Measurements from ENCODE around the gene RUNDC1.
"Not testable (repeated sequence)": the region's sequence is repeated elsewhere in the genome, so short reads cannot be mapped to it uniquely, and the experiment has no call there.

RUNDC1 gene

DNA sequence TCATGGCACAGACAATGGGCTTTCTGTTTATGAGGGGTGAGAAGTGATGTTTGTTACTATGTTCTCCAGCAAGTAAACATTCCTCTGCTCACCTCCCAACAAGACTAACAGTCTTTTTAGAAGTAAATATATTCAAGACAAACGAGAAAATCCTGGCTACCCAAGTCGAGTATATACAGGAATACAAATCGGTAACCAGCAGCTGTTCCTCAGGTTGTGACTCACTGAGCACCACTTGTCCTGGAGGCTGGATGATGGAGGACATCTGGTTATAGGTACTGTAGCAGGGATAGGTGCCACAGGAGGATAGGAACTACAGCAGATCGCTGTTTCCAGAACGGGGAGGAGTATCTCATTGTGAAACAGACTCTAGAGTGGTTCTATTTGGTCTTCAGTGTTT, 12.5 kb downstream of the RUNDC1 start:
- DNase-seq: no peak

DNA sequence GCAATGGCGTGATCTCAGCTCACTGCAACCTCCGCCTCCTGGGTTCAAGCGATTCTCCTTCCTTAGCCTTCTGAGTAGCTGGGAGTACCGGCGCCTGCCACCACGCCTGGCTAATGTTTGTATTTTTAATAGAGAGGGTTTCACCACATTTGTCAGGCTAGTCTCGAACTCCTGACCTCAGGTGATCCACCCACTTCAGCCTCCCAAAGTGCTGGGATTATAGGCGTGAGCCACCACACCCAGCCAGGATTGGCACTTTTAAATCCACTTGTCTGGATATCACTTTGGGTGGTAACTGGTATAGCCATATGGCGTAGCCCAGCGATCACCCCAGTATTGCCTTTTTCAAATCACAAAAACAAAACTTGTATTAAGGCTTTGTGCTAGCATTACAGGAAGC, 13.5 kb downstream of the RUNDC1 start:
- not testable (repeated sequence) for DNase-seq

DNA sequence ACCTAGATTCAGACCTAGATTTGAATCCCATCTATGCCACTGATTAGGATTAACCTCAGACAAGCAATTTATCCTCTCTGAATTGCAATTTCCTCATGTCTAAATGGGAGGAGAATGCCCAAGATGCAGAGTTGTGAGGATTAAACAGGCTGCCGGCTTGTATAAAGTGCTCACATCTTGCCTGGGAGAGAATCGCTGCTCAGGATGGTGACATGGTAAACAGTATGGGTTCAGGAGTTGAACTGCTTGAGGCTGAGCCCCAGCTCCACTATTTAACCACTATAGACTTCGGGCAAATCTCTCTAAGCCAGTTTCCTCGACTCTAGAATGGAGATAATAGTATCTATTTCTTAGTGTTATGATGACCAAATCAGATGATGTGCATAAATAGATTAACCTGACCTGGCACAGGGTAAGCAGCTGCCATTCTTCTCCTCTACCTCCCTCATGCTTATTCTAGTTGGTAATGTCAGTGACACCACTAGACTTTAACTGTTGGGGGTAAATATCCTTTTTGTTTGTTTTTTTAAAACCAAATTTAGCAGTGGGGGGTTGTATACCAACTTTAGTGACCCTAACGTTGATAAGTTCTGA, 17.1 kb downstream of the RUNDC1 start:
- no peak for DNase-seq

DNA sequence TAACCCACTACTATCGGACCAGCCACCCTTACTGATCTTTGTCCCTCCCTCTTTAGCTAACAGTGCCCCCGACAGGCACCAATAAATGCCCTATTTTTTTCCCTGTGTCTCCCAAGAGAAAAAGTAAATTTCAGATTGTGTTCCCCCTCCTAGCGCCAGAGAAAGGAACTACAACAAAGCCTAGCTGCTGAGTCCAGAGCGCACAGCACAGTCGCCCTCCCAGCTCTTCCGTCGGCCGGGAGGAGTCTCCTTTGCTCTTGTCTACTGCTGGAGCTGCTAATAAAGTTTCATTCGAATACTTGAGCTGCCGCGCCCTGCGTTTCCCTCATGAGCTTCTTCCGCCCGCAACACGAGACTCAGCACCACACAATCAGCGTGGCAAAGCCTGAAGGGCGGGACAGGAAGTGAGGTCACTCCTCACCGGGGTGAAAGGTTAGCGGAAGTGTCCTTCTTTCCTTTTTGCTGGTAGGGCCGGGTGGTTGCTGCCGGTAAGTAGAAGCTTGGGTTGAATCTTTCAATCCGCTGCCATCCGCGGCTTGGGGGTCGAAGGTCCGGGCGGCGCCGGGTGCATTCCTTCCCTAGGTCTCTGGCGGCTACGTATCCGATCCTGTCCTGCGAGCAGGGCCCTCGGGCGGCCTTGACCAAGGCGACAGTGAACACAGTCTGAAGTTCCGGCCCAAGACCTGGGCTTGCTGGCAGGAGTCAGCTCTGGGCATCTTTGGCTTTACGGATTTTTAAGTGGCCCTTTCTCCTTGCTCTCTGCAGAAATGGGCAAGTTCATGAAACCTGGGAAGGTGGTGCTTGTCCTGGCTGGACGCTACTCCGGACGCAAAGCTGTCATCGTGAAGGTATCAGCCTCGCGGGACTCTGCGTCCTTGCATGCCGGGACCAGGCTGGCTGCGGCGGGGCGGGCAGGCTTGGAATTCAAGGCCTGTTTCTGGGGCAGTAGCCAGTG, 17.9 kb downstream of the RUNDC1 start, which contains the start of gene RPL27:
Gene RPL27 (plus strand): TSS at position 436 of the 955 bp plus-strand sequence. CDS start 332 bp downstream, at position 768.
- peak; percentile 92 for DNase-seq

DNA sequence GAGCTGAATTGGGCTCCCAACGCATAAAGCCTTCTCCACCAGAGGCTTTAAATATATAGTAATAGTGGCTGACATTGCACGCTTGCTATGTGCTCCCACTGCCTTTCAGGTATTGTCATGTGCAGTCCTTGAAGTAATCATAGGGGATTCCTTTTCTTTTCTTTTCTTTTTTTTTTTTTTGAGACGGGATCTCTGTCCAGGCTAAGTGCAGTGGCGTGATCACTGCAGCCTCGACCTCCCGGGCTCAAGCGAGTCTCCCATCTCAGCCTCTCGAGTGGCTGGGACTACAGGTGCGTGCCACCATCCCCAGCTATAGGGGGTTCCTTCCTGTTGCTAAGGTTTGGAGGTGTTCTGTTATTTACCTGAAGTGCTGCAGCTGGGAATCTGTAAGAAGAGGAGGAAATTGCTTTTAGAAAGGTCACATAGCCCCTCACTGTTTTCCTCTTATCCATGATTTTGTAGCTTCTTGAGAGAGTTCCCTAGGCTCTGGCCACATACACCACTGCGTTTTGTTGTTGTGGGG, 18.7 kb downstream of the RUNDC1 start:
- no peak for DNase-seq

DNA sequence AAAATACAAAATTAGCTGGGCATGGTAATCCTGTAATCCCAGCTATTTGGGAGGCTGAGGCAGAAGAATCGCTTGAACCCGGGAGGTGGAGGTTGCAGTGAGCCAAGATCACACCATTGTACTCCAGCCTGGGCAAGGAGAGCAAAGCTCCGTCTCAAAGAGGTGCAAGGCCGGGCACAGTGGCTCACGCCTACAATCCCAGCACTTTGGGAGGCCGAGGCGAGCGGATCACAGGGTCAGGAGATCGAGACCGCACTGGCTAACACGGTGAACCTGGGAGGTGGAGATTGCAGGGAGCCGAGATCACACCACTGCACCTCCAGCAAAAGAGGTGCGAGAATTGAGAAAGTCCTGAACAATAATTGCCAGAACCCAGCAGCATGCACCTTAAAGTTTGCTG, 20.5 kb downstream of the RUNDC1 start:
- DNase-seq: not testable (repeated sequence)

DNA sequence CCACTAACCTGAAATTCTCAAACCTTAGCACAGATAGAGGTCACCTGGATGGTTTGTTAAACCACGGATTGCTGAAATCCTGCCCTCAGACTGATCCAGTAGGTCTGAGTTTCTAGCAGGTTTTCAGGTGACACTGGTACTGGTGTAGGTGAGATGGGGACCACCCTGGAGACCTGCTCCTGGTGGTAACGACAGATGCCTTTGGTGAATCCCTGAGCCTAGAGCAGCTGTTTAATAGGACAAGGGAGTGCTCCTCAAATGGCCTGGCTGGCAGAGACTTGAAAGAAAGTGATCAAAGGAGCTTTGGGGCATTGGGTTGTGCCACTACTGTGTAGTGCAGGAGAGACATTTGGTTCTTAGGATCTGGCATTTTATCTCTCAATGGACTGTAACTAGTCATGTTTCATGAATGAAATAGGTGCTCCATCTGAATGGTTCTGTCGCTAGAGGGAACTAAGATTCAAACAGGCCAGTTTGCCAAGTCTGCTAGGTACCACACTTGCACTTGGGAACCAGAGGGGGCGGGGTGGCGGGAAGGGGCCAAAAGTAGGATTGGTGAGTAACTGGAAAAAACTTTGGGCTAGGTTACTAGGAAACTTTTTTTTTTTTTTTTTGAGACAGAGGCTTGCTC, 23.3 kb downstream of the RUNDC1 start:
- DNase-seq: no peak

DNA sequence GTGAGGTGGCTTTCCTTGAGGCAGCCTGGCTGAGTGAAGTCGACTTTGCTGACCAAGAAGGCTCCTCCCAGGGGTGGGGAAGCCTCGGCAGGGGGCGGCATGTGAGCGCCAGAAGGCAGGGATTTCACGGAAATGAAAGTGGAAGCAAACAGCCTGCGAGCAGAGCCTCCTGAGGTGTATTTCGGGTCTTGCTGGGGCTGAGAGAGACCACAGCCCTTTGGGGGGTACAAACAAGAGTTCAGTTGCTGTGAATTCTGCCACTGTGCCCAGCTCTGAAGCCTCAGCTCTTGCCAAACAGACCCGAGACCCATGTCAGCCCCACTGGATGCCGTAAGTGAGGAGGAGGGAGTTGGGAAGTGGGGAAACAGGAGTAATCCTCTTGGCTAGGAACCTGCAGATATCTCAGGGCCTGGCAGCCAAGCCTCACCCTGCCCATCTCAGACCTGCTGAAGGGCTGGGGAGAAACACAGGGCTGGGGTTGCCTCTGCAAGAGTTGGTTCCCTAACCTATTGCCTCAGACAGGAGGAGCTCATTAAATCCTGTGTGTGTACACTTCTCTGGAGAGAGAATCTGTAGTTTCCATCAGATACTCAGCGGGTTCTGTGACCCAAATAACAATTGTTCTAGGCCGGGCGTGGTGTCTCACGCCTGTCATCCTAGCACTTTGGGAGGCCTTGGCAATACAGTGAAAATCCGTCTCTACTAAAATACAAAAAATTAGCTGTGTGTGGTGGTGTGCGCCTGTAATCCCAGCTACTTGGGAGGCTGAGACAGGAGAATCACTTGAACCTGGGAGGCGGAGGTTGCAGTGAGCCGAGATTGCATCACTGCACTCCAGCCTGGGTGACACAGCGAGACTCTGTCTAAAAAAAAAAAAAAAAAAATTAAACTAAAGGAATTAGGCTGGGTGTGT, 26.5 kb downstream of the RUNDC1 start, which contains the start of gene IFI35:
Gene IFI35 (plus strand): TSS at position 146 of the 913 bp plus-strand sequence. CDS start 164 bp downstream, at position 310.
- peak; percentile 78 for DNase-seq

DNA sequence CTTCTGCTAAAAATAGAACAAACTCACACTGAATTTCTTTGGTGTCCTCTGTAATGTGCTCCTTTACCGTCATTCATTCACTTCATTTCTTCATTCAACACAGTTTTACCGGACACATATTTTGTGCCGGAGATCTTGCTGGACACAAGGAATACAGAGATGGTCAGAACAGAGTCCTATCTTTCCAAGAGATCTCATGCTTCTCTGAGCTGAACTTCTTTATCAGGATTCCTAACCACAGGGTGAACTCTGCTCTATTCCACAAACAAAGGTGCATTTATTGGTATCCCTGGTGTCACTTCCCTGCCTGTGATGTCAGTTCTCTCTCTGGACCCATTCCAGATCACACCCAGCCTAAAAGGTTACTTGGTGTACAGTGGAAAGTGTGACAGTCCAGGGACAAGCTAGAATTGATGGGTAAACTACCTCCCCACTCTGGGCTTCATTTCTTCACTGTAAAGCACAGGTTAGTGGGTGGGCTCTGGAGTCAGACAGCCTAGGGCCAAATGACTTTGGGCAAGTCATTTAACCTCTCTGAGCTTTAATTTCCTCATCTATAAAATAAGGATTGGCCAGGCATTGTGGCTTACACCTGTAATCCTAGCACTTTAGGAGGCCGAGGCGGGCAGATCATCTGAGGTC, 30.4 kb downstream of the RUNDC1 start:
- no peak for DNase-seq

DNA sequence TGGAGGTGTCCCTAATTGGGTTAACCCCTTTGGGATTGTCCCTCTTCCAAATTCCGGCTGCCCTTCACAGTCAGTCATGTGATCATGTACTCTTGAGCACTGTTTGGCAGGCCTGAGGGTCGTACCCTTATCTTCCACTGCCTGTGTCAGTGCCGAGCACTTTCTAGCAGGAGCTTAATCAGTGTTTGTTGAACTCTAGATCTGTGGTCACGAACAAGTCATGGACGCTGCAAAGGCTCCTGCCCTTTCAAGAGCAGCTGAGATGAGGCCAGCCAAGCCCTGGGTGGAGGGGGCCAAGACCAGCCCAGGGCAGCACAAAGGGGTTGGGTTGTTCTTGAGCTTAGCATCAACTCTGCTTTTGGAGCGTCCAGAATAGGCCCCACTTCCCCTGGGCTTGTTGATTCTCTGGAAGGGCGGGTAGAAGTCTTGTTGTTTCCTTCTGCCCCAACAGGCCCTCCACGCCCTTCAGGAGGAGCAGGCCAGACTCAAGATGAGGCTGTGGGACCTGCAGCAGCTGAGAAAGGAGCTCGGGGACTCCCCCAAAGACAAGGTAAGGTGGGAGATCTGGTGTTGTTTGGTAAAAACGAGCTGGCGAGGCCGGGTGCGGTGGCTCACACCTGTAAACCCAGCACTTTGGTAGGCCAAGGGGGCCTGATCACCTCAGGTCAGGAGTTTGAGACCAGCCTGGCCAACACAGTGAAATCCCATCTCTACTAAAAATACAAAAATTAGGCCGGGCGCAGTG, 31.5 kb downstream of the RUNDC1 start:
- no peak for DNase-seq

DNA sequence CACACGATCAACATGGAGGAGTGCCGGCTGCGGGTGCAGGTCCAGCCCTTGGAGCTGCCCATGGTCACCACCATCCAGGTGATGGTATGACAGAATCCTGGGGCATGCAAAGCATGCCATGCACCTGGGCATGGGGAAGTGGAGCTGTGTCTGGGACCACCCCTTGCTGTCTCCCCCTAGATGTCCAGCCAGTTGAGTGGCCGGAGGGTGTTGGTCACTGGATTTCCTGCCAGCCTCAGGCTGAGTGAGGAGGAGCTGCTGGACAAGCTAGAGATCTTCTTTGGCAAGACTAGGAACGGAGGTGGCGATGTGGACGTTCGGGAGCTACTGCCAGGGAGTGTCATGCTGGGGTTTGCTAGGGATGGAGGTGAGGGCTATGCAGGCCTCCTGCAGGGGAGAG, 32.9 kb downstream of the RUNDC1 start:
- DNase-seq: no peak

DNA sequence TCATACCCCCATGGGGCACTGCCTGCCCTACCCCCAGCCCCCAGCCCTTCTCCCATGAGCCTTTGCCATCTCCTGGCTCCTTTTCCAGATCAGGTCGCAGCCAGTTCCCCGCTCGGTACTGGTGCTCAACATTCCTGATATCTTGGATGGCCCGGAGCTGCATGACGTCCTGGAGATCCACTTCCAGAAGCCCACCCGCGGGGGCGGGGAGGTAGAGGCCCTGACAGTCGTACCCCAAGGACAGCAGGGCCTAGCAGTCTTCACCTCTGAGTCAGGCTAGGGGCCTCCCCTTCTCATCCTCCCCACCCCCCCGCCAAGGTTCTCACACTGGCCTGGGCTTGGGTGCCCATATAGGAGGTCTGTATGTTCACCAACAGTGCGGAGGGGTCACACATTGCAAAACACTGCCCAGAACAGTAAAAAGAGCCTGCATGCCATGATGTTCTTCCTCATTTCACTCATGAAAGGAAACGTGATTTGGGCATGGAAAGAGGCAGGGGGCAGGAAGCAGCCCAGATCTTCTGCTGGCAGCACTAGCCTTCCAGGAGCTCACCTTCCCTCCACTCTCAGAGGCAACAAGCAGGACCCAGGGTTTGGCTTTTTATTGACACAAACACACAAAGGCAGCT, 33.8 kb downstream of the RUNDC1 start:
- DNase-seq: no peak

DNA sequence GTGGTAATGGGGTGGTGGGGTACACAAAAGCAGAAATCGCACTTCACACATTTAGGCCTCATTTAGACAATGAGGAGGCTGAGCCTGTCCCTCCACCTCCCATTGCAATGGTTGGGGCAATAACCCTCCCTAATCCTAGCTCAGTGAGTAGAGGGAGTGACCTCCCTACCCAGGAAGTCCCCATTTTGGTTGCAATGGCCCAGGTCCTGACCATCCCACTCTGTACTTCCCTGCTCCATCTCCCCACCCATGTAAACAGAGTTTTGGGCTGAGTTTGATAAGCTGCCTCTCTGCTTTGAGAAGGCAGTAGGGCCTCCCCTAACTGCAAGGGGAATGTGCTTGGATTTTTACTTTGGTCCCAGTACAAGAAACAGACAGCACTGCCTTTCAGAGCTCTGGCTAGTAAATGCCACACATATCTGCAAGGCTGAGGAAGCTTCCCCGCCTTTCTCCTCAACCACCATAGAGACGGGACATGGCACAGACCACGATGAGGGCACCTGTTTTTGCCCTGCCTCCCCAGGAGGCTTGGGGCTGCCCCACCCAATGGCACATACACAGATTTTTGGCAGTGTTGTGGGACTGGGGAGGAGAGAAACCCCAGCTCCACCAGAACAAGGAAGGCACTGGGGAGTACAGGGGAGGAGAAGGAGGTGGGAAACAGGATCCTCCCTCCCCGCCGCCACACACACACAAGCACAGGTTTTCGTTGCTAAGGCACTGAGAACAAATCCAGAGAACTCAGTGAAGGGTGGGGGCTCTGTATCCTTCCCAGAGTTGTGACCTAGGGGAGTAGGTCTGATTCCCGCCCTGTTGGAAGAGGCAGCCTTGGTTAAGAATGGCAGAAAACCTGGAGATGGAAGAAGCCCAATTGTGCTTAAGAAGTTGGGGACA, 34.5 kb downstream of the RUNDC1 start:
- DNase-seq: no peak

DNA sequence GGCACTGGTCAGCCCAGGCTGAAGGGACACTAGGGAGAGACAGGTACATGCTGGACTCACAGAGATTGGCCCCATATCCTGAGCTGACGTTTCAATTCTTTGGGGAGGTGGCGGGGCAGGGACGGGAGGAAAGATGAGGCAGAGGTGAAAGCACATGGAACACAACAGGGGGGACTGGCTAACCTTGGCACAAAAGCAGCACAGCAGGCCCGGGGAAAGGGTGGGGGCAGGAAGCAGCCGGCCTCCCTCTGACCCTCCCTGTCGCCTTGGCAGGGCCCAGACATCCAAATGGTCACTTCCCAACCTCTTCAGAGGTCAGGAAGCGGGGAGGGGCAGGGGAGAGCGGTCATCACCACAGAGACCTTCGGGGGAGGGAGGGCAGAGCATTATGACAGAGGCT, 35.2 kb downstream of the RUNDC1 start:
- DNase-seq: no peak

DNA sequence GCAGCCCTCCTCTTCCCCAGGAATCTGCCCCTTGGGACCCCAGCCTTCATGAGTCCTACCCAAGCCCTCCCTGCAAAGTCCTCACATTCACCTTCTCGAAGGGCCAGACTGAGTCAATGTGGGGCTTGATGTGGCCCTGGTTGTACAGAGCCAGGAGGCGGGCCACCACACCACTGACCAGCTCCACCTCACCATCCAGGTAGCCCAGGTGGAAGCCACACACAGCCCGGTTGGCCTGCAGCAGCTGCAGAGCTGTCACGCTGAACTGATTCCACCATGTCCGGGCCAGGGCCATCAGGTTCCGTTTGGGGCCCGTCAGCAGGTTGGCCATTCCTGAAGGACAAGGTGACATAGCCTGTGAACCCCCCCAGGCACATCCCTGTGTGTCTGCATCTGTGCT, 35.9 kb downstream of the RUNDC1 start:
- no peak for DNase-seq

DNA sequence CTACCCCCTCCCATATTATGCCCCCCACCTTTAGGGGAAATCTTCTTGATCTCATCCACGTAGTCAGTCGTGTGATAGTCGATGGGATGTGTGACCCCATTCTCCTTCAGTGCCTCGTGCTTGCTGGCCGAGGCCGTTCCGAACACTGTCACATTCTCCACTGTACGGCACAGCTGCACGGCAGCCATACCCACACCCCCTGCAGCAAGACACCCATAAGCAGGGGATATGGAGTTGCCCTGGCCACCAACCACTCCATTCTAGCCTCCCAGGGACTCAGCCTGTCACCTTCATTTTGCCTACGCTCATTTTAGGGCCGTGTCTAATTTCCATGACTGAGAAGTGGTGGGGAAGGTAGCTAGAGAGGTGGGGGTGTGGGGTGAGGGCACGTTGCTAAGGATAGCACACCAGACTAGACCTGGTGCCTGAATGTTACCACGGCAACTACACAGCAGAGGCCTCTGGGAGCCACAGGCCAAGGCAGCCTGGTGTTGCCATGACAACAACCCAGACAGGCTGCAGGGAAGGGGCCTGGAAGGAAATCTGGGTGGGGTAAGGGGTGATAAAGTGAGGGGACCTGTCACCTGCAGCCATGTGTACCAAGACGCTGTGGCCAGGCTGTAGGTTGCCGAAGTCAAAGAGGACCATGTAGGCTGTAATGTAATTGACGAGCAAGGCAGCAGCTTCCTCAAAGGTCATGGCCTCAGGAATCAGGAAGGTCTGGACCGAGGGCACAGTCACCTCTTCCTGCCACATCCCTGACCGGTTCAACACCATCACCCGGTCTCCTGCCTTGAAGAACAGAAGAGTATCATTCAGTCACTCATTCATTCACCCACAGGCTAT, 37.9 kb downstream of the RUNDC1 start:
- DNase-seq: no peak

DNA sequence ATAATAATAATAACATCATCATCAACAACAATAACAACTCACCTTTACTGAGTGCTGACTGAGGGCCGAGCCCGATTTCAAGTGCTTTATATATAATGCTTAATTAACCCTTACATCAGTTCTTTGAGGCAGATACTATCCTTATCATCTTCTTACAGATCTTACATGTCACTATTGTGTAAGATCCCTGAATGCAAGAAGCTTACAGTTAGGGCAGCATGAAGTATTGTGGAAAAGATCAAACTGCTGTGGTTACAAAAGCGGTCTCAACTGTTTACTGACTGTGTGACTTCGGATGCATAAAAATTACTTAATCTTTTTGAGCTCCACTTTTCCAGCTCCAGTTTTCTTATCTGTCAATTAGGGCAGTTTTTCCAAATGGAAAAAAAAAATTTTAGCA, 38.6 kb downstream of the RUNDC1 start:
- no peak for DNase-seq

DNA sequence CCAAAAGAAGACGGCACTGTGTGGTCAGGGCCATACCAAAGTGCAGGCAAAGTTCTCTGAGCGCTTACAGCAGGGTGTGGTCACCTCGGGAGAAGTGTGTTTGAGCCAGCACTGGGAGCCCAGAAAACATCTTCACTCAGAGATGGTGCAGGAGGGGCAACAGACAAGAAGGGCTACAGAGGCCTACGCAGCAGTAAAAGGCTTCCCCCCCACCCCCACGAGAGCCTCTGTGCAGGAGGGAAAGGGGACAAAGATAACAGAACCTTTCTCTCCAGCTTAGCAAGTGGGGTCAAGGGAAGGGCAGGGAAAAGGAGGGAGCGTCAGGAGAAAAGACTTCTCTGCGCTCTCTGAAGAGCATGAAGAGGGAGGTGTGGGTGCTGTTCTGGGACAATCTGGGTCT, 39.1 kb downstream of the RUNDC1 start:
- DNase-seq: no peak

All from stimulated activated CD4-positive, alpha-beta T cell treated with anti-CD3 and anti-CD28 coated beads, Interleukin-12 subunit alpha, Interleukin-12 subunit beta, amount 100 ng/mL, for 4 hours (primary cell).